DMS114 treated with DMSO at 0.1 percent for 48 hours (cell line): ENCODE measurements around the gene TTC16.

Experiments used
- DNase-seq: peaks from one replicate; lab custom pipeline; 2025; ENCODE audit not compliant: unreplicated experiment; lab: John Stamatoyannopoulos, UW

TTC16 gene

GRCh38 chr9:127763918-127764384 lies 48.1 kb downstream of the TTC16 start:
- DNase-seq, result no peak

- DNase-seq, result no peak
Measured at GRCh38 chr9:127765418-127765817, 49.5 kb downstream of the TTC16 start.

- DNase-seq, result no peak
Measured at GRCh38 chr9:127767410-127767809, 51.5 kb downstream of the TTC16 start.

GRCh38 chr9:127767909-127768331 lies 52.0 kb downstream of the TTC16 start:
- no peak for DNase-seq

- no peak for DNase-seq
Measured at GRCh38 chr9:127768698-127769097, 52.8 kb downstream of the TTC16 start.

GRCh38 chr9:127769101-127769500 lies 53.2 kb downstream of the TTC16 start:
- no peak for DNase-seq

- no peak for DNase-seq
Measured at GRCh38 chr9:127769929-127770582, 54.2 kb downstream of the TTC16 start.

GRCh38 chr9:127770583-127770904 lies 54.7 kb downstream of the TTC16 start:
- DNase-seq, result no peak

- peak; percentile 89 for DNase-seq
Measured at GRCh38 chr9:127770905-127771569, 55.2 kb downstream of the TTC16 start.

- DNase-seq, result no peak
Measured at GRCh38 chr9:127771570-127772189, 55.8 kb downstream of the TTC16 start.

- no peak for DNase-seq
Measured at GRCh38 chr9:127772603-127773002, 56.7 kb downstream of the TTC16 start.

GRCh38 chr9:127773272-127773671 lies 57.4 kb downstream of the TTC16 start:
- no peak for DNase-seq

- no peak for DNase-seq
Measured at GRCh38 chr9:127773981-127774380, 58.1 kb downstream of the TTC16 start.

GRCh38 chr9:127776195-127776923 lies 60.5 kb downstream of the TTC16 start:
- no peak for DNase-seq

GRCh38 chr9:127776924-127777289 lies 61.0 kb downstream of the TTC16 start:
- no peak for DNase-seq

GRCh38 chr9:127777368-127777980 lies 61.6 kb downstream of the TTC16 start:
- no peak for DNase-seq

- DNase-seq, result no peak
Measured at GRCh38 chr9:127778280-127779135, 62.6 kb downstream of the TTC16 start, which contains the start of gene SH2D3C. Gene SH2D3C (minus strand): TSS chr9:127778666. CDS start chr9:127778627, 39 bp downstream.

GRCh38 chr9:127779136-127779981 lies 63.5 kb downstream of the TTC16 start:
- no peak for DNase-seq

- DNase-seq, result no peak
Measured at GRCh38 chr9:127780126-127780885, 64.4 kb downstream of the TTC16 start.
